Activated CD8-positive, alpha-beta memory T cell treated with anti-CD3 and anti-CD28 coated beads for 36 hours (primary cell): ENCODE data around the gene ZNF17. TPM values are rescaled to one million over a fixed set of nuclear protein-coding genes. Genes with fewer than 3 reads are reported as not detected.

Experiments used
- CTCF ChIA-PET: fragments of 350-600 bp; sonication (Branson Sonifier 250); formaldehyde crosslinking; loops from one replicate; lab custom pipeline; 2021; ENCODE audit warnings: antibody characterized with exemption; lab: Charles Lee
- POLR2A ChIA-PET: fragments of 350-600 bp; sonication (Branson Sonifier 250); formaldehyde crosslinking; loops from one replicate; lab custom pipeline; 2021; ENCODE audit warnings: antibody characterized with exemption; lab: Charles Lee
- total RNA-seq, 2 experiments: library from RNA; stranded (reverse); gene quantifications; one replicate each; pipeline ENCODE4 v1.2.3, GENCODE V29; 2021

ZNF17 gene
- total RNA-seq, 2 experiments from 2014 or later, result 9.9 to 10.9 TPM

- CTCF ChIA-PET, result interaction anchor here (0.5 to 2.0 kb wide), 2 partner anchors 16 to 496 kb away, joined by 3 to 6 read pairs; no protein-coding TSS in a partner anchor
- POLR2A ChIA-PET, result no interaction called here
These were observed 4.3 kb upstream of the ZNF17 start for GRCh38 chr19:57406516-57407123.

GRCh38 chr19:57419439-57419838 is 8.5 kb downstream of the ZNF17 start:
- CTCF ChIA-PET, result no interaction called here
- POLR2A ChIA-PET, result no interaction called here

GRCh38 chr19:57421037-57421436 is 10.1 kb downstream of the ZNF17 start:
- ChIA-PET POLR2A (no interaction called here), CTCF (no interaction called here)

GRCh38 chr19:57434386-57435061 is 23.6 kb downstream of the ZNF17 start:
- CTCF ChIA-PET, result interaction anchor here (0.7 kb wide), 1 partner anchor 29 kb away, joined by 3 read pairs; no protein-coding TSS in a partner anchor
- POLR2A ChIA-PET, result interaction anchor here (1.1 kb wide), 1 partner anchor 45 kb away, joined by 6 read pairs; the partner anchor contains the start of gene ZNF548

- ChIA-PET CTCF (interaction anchor here (0.7 kb wide), 1 partner anchor 30 kb away, joined by 3 read pairs; no protein-coding TSS in a partner anchor), POLR2A (interaction anchor here (1.1 kb wide), 1 partner anchor 46 kb away, joined by 6 read pairs; the partner anchor contains the start of gene ZNF548)
These were observed 24.4 kb downstream of the ZNF17 start, which contains the start of gene ZNF749 for GRCh38 chr19:57435062-57435978. ZNF749 (plus strand) TSS chr19:57435325; CDS start chr19:57435579, 254 bp downstream.

- ChIA-PET POLR2A (no interaction called here), CTCF (interaction anchor here (0.6 kb wide), 1 partner anchor 940 kb away, joined by 5 read pairs; no protein-coding TSS in a partner anchor)
These were observed 25.5 kb downstream of the ZNF17 start for GRCh38 chr19:57436417-57436816.

- CTCF ChIA-PET, result no interaction called here
- POLR2A ChIA-PET, result no interaction called here
These were observed 27.0 kb downstream of the ZNF17 start for GRCh38 chr19:57437931-57438330.

GRCh38 chr19:57438925-57439324 is 28.0 kb downstream of the ZNF17 start:
- POLR2A ChIA-PET, result no interaction called here

GRCh38 chr19:57441979-57442752 is 31.2 kb downstream of the ZNF17 start:
- ChIA-PET POLR2A (no interaction called here), CTCF (interaction anchor here (0.9 kb wide), 1 partner anchor 283 kb away, joined by 3 read pairs; no protein-coding TSS in a partner anchor)

More at GRCh38 chr19:57438925-57439324, 28.0 kb downstream of the ZNF17 start:
- CTCF ChIA-PET, result no interaction called here

GRCh38 chr19:57443121-57443696 is 32.2 kb downstream of the ZNF17 start:
- CTCF ChIA-PET, result no interaction called here

GRCh38 chr19:57452307-57452706 is 41.3 kb downstream of the ZNF17 start:
- POLR2A ChIA-PET, result no interaction called here

More at GRCh38 chr19:57443121-57443696, 32.2 kb downstream of the ZNF17 start:
- POLR2A ChIA-PET, result no interaction called here

GRCh38 chr19:57465680-57466381 is 54.9 kb downstream of the ZNF17 start:
- CTCF ChIA-PET, result no interaction called here

More at GRCh38 chr19:57452307-57452706, 41.3 kb downstream of the ZNF17 start:
- CTCF ChIA-PET, result no interaction called here

GRCh38 chr19:57466489-57466888 is 55.5 kb downstream of the ZNF17 start:
- ChIA-PET CTCF (no interaction called here), POLR2A (no interaction called here)

More at GRCh38 chr19:57465680-57466381, 54.9 kb downstream of the ZNF17 start:
- POLR2A ChIA-PET, result no interaction called here

Other genes starting within 250 kb of the ZNF17 start
- not detected for gene DUXA, start 243.7 kb upstream of the ZNF17 start, total RNA-seq
- gene ZNF264, start 219.7 kb upstream of the ZNF17 start, total RNA-seq, result 10 to 100 TPM; 22.0 to 22.1 TPM
- gene AURKC, start 180.1 kb upstream of the ZNF17 start, total RNA-seq, result 1 to 10 TPM in 1 of 2 experiments, under 1 TPM in 1; 0.42 to 1.4 TPM
- 1 to 10 TPM; 8.8 to 9.5 TPM for gene ZNF805, start 170.5 kb upstream of the ZNF17 start, total RNA-seq
- gene ZNF460, start 130.7 kb upstream of the ZNF17 start, total RNA-seq, result 10 to 100 TPM; 46.1 to 50.9 TPM
- gene ZNF543, start 90.7 kb upstream of the ZNF17 start, total RNA-seq, result 1 to 10 TPM; 7.2 to 7.3 TPM
- gene ZNF304, start 59.9 kb upstream of the ZNF17 start, total RNA-seq, result 1 to 10 TPM; 8.9 to 9.7 TPM
- 1 to 10 TPM; 5.6 to 7.1 TPM for gene TRAPPC2B, start 47.6 kb upstream of the ZNF17 start, total RNA-seq
- 1 to 10 TPM; 1.9 to 2.7 TPM for gene ZNF547, start 47.6 kb upstream of the ZNF17 start, total RNA-seq
- 10 to 100 TPM; 11.8 to 13.9 TPM for gene ZNF548, start 21.3 kb upstream of the ZNF17 start, total RNA-seq
- gene ZNF749, start 24.2 kb downstream of the ZNF17 start, total RNA-seq, result 10 to 100 TPM; 27.5 to 28.6 TPM
- gene VN1R1, start 46.0 kb downstream of the ZNF17 start, total RNA-seq, result under 1 TPM; 0.15 to 0.17 TPM
- gene ZNF772, start 66.4 kb downstream of the ZNF17 start, total RNA-seq, result 1 to 10 TPM; 5.2 to 6.1 TPM
- 1 to 10 TPM; 7.3 to 7.5 TPM for gene ZNF419, start 76.6 kb downstream of the ZNF17 start, total RNA-seq
- 1 to 10 TPM; 5.0 to 7.0 TPM for gene ZNF773, start 88.8 kb downstream of the ZNF17 start, total RNA-seq
- gene ZNF549, start 116.2 kb downstream of the ZNF17 start, total RNA-seq, result 1 to 10 TPM; 4.4 TPM
- gene ZNF550, start 148.7 kb downstream of the ZNF17 start, total RNA-seq, result 1 to 10 TPM; 8.8 to 10.0 TPM
- 1 to 10 TPM; 3.4 to 4.0 TPM for gene ZNF416, start 167.8 kb downstream of the ZNF17 start, total RNA-seq
- 10 to 100 TPM in 1 of 2 experiments, 1 to 10 TPM in 1; 8.7 to 11.1 TPM for gene ZIK1, start 173.0 kb downstream of the ZNF17 start, total RNA-seq
- gene ZNF530, start 188.7 kb downstream of the ZNF17 start, total RNA-seq, result 10 to 100 TPM; 10.2 to 10.8 TPM
- 10 to 100 TPM; 15.9 to 16.9 TPM for gene ZNF134, start 203.1 kb downstream of the ZNF17 start, total RNA-seq
- 1 to 10 TPM; 5.5 to 6.6 TPM for gene ZNF211, start 222.0 kb downstream of the ZNF17 start, total RNA-seq